ENCODE measurements around the gene STK38L. TPM values are rescaled to one million over a fixed set of nuclear protein-coding genes. Genes with fewer than 3 reads are reported as not detected.
"Not testable (repeated sequence)": the region's sequence is repeated elsewhere in the genome, so short reads cannot be mapped to it uniquely, and the experiment has no call there.

The STK38L gene
- polyA plus RNA-seq, 5 donors = 24.1 to 48.1 (median 45.2) TPM

- DNase-seq = no peak
Observed at GRCh38 chr12:27220988-27221345, 23.1 kb upstream of the STK38L start.

- no peak for DNase-seq
Observed at GRCh38 chr12:27221625-27222387, 22.3 kb upstream of the STK38L start.

DNA sequence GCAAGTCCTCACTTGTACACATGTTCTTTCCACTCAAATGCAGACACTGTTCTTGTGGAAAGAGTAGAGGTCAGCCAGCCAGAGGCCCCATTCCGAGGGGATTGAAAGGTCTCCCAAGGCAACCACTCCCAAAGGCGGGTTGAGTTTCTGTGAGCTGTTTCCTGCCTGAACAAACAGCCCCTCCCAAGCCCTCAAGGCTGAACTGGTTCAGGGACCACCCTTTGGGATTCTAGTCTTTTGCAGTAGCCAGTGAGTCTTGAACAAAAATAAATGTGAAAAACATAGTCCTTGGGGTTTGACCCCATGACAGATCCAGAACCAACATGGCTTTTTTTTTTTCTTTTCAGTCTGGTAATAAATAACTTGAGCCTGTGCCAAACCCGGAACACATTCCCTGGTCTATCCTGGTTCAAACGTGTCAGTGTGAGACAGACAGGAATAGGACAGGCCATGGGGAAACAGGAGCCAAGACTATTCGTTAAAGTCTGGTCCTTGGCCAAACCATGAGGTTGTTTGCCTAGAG, 17.6 kb upstream of the STK38L start:
- no peak for DNase-seq

DNA sequence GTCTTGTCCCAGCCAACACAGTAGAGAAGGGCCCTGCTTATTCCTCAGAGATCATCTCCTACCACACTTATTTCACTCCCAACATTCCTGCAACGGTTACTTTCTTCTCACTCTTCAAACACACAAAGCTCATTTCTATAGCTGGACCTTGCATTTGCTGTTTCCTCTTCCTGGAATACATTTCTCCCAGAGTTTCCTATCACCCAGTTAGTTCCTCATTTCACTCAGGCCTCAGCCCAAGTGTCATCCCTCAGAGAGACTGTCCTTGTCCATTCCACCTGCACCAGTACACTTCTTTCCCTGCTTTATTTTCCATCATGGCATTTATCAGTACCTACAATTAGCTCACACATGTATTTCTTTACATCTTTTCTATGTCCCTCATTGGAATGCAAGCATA, 14.7 kb upstream of the STK38L start:
- no peak for DNase-seq

- DNase-seq = not testable (repeated sequence)
Observed at GRCh38 chr12:27231374-27231773, 12.7 kb upstream of the STK38L start.

GRCh38 chr12:27233814-27234213, 10.3 kb upstream of the STK38L start:
- no peak for DNase-seq

GRCh38 chr12:27236498-27236897, 7.6 kb upstream of the STK38L start:
- no peak for DNase-seq

- no peak for DNase-seq
Observed at GRCh38 chr12:27237790-27238771, 6.0 kb upstream of the STK38L start.

GRCh38 chr12:27243006-27243405, 1.1 kb upstream of the STK38L start:
- DNase-seq = no peak

DNA sequence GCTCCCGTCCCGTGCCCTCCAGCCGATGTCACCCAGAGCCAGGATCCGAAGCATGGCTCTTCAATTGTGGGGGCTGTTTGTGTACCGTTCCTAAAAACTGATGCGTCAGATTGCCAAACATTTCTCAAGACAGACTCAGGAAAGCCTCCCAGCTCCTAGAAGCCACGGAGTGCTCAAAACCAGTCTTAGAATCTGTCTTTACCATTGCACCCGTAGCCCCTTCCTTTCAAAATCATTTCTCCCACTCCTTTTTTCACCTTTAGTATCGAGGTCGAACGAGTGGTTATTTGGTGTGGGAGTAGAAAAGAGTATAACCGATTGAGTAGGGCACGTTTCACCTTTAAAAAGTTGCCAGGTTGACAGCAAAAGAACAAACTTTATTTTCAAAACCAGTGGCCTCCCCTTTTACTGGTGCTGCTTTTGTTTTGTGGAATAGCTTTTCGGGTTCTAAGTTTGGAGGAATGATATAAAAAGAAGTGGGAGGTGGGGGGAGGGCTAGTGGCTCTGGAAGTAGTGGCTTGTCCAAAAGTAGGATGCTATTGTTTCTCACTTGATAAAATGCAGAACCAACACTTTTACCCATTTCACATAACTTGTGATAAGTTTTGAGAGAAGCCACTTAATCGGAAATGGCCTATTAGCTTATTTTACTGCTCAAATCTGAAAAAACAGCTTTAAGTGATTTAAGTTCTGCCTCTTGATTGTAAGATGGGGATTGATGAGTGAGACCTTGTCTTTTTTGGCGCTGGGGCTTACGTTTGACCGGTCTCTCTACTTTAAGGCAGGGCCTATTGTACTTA, 803 bp downstream of the STK38L start:
- peak; percentile 13 to 15 for DNase-seq

DNA sequence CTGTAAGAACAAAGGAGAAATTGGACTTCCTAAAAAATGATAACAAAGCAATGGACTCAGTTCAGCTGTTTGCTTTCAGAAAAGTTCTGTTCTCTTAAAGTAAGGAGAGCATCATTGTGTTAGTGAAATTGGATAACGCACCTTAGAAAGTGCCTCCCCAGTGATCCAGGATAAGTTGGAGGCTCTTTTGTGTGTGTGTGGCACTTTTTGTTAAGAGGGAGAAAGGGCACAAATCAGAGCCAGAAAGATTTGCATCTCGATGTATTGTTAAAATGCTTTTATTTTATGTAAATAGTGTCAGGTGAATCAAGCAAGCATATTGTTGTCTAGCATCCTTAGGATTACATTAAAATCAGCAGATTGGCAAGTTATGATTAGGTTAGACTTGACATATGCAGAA, 2.1 kb downstream of the STK38L start:
- no peak for DNase-seq

- DNase-seq = no peak
Observed at GRCh38 chr12:27246774-27247173, 2.7 kb downstream of the STK38L start.

DNA sequence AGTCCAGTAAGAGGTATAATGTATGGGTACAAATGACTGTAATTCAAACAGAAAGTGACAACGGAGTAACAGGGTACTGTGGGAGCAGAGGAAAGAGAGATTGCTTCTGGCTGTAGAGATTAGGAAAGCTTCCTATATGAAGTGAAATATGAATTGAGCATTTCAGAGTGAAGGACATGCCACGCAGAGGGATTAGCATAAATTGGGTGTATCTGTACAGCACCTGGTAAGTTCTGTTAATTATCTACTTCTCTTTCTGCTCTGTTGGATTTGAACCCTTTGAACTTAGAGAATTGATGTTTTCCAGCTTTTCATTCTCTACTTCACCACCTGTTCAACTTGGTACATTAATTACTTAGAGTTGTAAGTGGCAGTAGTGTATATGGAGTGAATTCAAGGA, 8.8 kb downstream of the STK38L start:
- no peak for DNase-seq

DNA sequence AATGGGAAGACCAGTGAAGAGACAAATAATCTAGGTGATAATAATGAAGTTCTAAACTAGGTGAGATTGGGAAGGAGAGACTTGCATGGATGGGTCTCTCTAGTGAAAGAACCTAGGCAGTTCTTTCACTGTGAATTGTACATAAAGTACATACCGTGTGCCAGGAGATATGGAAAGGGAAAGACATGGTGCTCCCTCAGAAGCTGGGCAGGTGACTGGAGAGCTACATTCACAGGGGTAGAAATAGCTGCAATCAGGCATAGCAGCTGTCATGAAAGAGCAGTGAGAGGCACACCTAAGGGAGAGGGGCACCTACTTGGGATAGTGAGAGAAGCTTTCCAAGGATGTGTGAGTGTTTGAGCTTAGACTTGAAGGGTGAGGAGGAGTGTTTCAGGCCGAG, 9.3 kb downstream of the STK38L start:
- no peak for DNase-seq

DNA sequence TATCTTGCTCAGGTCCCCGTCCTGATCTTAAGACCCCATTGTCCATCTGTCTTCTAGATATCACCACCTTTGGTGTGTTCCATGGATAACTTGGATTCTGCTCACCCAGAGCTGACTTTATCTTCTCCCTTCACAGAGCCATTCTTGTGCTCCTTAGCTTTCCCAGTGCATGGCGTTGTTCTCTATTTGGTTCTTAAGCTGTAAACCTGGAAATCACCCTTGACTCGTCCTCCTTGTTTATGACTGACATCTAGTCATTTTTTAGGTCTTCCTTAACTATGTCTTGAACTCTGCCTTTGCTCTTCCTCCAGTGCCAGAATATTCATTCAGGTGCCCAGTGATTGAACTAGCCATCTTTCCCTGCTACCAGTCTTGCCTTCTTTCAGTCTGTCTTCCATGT, 11.7 kb downstream of the STK38L start:
- no peak for DNase-seq

DNA sequence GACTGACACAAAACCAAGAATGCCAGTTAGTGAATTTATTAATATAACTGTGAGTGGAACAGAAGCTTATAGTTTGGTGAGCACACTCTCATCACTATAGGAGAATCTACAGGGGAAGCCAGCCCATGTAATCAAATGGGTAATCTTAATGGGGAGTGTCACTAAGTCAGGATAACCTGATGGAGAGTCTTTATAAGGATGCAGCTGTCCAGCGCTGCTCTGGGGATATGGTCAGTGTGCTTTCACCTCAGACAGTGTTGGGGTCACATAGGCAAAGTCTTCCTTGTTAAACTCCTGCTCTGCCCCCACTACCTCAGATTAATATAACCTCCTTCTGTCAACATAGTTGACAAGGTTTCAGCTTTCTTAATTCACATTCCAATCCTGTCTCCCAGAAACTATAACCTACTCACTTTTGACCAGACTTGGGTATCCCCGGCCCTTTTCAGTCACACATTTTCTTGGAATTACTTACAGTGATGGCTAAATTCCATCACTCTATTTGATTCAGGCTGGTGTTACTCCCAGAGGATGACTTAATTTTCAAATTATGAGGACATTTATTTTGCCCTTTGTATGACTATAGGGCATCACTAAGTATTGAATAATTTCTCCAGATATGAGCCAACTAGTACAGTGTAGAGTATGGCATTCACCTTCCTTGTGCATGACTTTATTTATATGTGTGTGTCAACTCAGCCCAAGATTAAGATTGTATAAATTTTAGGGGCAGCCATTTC, 13.2 kb downstream of the STK38L start:
- no peak for DNase-seq

- DNase-seq = no peak
Observed at GRCh38 chr12:27260746-27261145, 16.7 kb downstream of the STK38L start.

DNA sequence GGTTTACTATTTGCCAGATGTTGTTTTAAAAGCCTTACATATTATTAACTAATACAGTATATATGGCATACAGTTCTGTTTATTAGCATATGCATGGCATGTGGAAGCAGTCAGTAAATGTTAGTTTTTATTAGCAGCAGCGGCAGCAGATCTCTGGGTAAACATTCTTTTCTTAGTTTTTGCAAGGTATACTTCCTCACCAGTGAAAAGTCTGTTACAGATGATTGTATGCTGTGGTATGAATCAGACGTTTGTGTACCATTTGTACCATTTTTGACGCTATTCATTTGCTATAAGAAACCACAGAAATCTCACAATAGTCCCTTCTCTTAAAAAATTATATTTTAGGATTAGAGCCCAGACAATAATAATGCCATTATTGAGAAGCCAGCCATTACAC, 17.8 kb downstream of the STK38L start:
- DNase-seq = no peak

DNA sequence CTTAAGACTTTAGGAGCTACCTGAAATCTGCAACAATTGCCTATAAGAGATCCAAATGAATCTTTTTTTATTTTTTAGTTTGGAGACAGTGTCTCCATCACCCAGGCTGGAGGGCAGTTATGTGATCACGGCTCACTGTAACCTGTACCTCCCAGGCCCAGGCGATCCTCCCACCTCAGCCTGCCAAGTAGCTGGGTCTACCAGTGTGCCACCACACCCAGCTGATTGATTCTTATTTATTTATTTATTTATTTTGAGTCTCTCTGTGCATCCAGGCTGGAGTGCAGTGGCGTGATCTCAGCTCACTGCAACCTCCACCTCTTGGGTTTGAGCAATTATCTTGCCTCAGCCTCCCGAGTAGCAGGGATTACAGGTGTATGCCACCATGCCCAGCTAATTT, 26.1 kb downstream of the STK38L start:
- DNase-seq = no peak

- no peak for DNase-seq
Observed at GRCh38 chr12:27271206-27271605, 27.1 kb downstream of the STK38L start.

- no peak for DNase-seq
Observed at GRCh38 chr12:27272373-27273028, 28.4 kb downstream of the STK38L start.

Data from right lung (tissue), 5 donors.